T-helper 1 cell treated with Interleukin-12 subunit alpha and Interleukin-12 subunit beta and Interleukin-4 antibody, amounts not matched to agents 30 ng/mL and 1 ng/mL, for 36 hours (primary cell): ENCODE data around the gene SSC5D. TPM values are rescaled to one million over a fixed set of nuclear protein-coding genes. Genes with fewer than 3 reads are reported as not detected.
"Not testable (repeated sequence)": the region's sequence is repeated elsewhere in the genome, so short reads cannot be mapped to it uniquely, and the experiment has no call there.

Source experiments
- intact Hi-C: fragments of 100-400 bp; cut with micrococcal nuclease; formaldehyde crosslinking; loops from one replicate; pipeline ENCODE4 v1.15.1; 2024
- total RNA-seq: library from RNA; stranded (reverse); gene quantifications from 2 replicates; pipeline ENCODE4 v1.2.3, GENCODE V29; 2022

The SSC5D gene
- total RNA-seq, 1 donor from 2014 or later, result 0.39 TPM

DNA sequence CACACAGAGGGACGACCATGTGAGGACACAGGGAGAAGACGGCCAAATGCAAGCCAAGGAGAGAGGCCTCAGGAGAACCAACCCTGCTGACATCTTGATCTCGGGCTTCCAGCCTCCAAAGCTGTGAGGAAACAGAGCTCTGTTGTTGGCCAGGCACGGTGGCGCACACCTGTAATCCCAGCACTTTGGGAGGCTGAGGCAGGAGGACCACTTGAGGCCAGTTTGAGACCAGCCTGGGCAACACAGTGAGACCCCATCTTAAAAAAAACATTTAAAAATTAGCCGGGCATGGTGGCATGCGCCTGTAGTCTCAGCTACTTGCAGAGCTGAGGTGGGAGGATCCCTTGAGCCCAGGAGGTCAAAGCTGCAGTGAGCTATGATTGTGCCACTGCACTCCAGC is 46.0 kb downstream of the SSC5D start:
- intact Hi-C loops, result not testable (repeated sequence)

DNA sequence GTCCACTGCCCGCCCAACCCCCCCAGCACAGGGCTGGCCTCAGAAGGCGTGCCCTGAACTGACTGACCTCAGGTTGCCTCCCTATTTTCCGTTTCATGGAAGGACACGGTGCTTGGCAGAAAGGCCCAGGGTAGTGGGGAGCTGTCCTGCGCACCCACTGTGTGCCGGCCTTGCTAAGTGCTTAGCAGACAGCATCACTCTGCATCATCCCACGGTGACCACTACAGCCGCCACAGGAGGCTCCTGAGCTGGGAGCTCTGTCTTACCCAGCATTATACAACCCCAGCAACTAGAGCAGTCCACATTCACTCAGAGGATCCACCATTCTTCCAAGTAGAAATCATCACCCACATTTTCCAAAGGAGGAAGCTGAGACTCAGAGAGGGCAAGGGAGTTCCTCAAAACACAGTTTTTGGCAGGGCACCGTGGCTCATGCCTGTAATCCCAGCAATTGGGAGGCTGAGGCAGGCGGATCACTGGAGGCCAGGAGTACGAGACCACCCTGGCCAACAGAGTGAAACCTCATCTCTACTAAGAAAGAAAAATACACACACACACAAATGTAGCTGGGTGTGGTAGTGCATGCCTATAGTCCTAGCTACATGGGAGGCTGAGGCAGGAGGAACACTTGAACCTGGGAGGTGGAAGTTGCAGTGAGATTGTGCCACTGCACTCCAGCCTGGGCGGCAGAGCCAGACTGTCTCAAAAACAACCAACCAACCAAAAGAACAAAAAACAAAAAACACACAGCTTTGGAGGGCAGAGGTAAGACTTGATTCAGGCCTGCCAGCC is 47.1 kb downstream of the SSC5D start:
- intact Hi-C loops, result no loop called here

DNA sequence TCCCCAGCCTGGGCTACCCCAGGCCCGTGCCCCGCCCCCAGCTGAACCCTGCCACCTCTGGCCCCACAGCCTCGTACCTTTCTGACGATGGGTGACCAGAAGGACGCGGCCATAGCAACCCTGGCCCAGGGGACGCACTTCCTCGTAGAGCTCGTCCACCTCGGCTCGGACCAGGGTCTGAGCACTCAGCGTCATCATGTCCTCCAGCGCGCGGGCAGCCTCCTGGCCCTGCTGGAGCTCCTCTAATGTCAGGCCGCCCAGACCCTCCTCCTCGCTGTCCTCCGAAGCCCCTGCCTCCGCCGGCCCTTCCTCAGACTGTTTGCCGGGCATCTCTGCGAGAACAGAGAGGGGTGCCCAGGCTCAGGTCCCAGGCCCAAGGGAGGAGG is 47.7 kb downstream of the SSC5D start:
- intact Hi-C loops, result no loop called here

DNA sequence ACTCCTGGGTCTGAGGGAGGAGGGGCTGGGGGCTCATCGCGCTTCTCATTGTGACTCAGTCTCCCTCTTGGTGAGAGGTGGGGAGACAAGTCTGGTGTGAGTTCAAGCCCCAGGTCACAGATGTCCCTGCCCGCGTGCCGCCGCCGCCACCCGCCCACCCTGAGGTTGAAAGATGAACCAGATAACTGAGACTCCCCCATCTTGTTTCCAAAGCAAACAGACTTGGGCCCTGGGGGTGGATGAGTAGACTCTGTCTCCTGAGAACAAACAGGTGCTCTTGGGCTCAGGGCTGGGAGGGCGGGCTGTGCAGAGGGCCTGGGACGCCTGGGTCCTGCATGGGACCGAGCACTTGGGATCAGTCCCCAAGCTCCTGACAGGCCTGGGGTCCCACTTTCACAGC is 48.1 kb downstream of the SSC5D start:
- intact Hi-C loops, result no loop called here

DNA sequence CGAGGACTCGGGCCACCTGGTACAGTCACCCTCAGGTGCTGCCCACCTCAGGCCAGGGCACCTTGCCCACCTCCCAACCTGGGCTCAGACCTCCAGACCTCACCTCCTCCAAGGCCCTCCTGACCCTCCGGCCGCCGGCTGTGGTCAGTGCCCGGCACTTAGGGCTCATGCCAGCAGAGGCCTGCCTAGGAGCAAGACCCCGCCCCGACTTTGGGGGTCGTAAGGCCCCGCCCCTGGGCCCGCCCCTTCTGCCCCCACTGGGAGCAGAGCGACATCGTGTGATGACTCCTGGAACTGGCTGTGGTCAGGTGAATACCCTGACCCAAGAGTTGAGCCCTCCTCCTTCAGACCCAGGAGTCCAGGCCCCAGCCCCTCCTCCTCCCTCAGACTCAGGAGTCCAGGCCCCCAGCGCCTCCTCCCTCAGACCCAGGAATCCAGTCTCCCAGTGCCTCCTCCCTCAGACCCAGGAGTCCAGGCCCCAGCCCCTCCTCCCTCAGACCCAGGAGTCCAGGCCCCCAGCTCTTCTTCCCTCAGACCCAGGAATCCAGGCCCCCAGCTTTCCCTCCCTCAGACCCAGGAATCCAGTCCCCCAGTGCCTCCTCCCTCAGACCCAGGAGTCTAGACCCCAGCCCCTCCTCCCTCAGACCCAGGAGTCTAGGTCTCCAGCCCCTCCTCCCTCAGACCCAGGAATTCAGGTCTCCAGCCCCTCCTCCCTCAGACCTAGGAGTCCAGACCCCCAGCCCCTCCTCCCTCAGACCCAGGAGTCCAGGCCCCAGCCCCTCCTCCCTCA is 48.9 kb downstream of the SSC5D start, which contains the start of gene SBK2:
Gene SBK2, minus strand, starts transcription at position 183 of the 790 bp plus-strand sequence. CDS start 839 bp downstream, outside the sequence.
- intact Hi-C loops, result no loop called here

DNA sequence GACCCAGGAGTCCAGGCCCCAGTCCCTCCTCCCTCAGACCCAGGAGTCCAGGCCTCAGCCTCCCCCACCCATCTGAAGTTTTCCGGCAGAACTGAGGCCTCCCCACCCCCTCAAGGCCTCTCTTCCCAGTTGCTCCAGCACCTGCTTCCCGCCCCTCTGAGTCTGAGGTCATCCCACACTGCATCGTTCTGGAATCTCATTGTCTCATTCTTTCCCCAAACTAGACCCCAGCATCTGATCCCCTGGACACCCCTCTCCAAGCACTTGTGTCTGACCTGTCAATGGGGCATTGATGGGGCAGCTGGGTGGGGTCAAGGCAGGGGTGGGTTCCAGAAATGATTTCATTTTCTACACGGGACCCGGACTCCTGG is 49.5 kb downstream of the SSC5D start:
- intact Hi-C loops, result no loop called here

DNA sequence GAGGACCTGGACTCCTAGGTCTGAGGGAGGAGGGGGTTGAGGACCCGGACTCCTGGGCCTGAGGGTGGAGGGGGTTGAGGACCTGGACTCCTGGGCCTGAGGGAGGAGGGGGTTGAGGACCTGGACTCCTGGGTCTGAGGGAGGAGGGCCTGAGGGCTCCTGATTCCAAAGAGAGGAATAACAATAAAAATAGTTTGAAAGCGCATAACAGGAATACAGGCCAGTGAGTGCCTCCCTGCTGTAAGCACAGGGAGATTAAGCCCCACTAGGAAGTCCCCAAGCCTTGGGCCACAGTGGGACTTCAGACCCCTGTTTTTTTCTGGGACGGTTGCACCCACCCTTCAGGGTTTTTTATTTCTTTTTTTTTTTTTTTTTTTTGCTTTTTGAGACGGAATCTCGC is 49.9 kb downstream of the SSC5D start:
- intact Hi-C loops, result no loop called here

DNA sequence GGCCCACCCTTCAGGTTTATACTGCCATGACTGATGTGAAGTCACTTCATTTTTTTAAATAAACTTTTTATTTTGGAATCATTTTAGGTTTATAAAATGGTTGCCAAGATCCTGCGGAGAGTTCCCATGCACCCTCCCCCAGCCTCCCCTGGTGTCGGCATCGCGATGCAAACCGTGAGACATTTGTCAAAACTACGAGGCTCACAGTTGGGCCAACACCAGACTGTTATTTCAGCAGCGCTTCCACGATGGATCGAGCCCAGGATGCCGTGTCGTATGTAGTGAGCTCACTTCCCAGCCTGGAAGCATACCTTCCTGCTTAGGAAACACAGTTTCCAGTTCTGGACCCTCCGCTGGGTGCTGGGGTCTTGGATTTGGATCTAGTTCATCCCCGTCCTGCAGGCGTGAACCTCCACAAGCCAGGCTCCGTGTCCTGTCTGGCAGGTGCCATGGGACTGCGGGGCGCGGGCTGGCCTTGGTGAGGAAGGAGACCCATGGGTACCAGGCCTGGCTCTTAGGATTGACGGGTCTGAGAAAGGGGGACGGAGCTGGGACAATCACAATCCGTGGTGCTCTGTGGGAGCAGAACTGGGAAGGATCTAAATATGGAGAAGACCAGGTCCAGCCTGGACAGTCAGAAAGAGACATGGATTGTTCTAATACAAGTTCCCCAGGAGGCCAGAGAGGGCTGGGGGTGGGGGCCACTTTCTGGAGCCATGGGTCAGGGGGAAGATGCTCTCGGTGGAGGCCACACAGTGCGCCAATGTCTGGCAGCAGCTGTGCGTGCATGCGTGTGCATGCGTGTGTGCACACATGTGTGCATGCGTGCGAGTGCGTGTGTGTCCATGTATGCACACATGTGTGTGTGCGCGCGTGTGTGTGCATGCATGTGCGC is 51.1 kb downstream of the SSC5D start:
- intact Hi-C loops, result no loop called here

DNA sequence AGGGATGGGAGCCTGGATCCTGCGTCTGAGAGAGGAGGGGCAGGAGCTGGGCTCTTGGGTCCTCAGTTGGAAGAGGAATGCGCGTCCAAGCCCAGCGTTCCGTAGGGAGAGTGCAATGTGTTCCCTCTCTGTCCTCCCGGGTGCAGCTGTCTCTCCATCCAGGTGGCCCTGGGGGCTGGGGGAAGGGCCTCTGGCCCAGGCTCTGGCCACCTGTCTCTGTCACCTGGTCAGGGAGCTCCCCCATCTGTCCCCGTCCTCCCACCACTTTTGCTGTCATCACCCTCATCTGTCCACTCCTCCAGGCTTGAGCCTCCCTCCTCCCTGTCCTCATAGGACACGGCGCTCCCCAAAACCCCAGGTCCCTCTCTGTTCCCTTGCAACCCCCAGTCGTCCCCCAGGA is 52.4 kb downstream of the SSC5D start:
- intact Hi-C loops, result no loop called here

DNA sequence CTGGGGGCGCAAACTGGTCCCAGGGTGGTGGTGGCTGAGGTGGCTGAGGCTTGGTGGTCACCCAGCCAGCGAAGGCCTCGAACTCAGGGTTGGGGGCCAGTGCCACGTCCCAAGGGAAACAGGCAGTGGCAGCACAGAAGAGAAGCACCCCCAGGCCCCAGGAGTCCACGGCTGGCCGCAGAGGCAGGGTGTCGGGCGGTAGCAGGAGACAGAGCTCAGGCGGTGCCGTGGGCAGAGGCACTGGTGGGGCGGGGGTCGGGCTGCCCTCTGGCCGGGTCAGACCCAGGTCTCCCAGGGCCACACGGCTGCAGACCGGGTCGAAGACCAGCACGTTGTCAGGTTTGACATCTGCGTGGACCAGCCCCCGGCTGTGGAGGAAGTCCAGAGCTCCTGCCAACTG is 52.9 kb downstream of the SSC5D start:
- intact Hi-C loops, result no loop called here

DNA sequence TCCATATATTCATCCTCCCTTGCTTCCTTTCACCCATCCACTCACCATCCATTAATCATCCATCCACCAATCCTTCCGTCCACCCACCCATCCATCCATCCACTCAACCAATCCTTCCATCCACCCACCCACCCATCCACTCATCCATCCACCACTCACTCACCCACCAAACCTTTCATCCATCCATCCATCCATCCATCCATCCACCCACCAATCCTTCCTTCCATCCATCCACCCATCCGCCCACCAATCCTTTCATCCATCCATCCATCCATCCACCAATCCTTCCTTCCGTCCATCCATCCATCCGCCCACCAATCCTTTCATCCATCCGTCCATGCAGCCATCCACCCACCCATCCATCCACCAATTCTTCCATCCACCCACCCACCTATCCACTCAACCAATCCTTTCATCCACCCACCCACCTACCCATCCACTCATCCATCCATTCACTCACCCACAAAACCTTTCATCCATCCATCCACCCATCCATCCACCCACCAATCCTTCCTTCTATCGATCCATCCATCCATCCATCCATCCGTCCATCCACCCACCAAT is 54.1 kb downstream of the SSC5D start:
- intact Hi-C loops, result no loop called here

DNA sequence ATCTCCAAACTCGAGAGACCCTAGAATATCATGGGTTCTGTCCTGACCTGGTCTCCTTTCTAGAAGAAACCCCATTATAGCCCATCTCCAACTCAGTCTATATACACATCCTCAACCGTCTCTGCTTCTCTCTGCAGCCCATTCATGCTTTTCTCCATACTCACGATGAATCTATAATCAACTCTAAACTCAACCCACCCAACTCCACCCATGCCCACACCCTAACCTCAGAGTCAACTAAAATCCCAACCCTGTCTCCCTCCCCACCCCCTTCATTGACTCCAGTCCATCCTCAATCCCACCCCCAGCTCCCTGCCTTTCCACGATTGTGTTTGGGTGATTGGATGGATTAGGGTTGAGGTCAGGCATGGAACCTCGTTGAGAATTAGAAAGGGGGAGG is 55.3 kb downstream of the SSC5D start:
- intact Hi-C loops, result no loop called here

DNA sequence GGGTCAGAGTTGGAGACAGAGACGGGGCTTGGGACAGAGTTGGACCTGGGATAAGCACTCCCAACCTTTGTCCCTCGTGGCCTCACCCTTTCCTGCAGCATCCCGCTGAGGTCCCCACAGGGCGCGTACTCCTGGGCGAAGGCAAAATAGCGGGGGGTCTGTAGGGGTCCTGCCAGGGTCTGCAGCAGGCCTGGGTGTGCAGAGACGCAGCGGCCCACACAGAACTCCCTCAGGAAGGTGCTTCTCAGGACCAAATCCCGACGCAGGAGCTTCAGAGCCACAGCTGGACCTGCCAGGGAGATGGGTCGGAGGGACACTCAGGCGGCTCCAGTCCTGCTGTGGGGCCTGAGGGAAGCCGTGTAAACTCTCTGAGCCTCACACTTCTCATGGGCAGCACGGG is 55.8 kb downstream of the SSC5D start:
- intact Hi-C loops, result no loop called here

DNA sequence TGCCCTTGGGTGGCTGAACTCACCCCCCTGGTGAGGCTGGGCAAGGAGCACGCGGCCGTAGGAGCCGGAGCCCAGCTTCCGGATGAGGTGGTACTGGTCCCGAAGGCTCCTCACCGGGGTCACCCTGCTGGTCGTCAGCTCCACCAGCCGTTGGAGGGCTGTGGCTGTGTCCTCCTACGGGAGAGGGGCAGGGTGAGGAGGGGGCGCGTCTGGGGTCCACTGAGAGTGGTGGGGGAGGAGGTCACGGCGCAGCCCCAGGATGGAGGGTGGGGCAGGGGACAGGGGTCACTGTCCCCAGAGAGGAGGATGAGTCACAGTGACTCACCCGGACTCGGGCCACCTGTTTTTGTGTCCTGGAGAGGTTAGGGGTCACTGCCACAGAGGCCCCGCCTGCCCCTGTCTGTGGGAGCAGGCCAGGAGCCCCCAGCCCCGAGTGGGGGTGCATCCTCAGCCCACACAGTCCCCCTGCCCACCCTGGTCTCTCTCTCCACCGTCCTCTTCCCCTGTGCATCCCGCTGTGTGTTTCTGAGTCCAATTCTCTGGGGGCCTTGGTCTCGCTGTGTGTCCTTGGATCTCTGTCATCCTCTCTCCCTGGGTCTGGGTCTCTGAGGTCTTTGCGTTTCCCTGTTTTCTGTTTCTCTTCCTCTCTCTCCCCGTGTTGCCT is 56.7 kb downstream of the SSC5D start:
- intact Hi-C loops, result no loop called here

DNA sequence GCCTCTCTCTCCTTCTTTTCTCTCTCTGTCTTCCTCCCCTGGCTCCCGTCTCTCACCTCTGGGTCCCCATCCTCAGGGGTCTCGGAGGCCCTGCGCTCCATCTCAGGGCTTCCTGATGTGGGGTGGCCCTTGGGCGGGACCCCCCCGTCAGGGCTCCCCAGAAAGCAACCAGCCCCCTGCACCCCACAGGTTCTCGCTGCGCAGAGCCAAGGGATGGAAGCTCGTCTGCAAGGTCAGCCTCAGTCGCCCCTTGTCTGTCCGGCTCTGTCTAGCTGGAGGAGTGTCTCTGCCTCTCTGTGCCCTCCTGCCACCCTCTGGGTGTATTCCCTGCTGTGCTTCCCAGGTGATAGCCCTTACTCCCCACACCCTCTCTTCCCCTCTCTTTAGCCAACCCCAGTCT is 57.2 kb downstream of the SSC5D start, which contains the start of gene SBK3:
Gene SBK3, minus strand, starts transcription at position 101 of the 400 bp plus-strand sequence. Its CDS starts 0 bp downstream, at position 101.
- intact Hi-C loops, result no loop called here

DNA sequence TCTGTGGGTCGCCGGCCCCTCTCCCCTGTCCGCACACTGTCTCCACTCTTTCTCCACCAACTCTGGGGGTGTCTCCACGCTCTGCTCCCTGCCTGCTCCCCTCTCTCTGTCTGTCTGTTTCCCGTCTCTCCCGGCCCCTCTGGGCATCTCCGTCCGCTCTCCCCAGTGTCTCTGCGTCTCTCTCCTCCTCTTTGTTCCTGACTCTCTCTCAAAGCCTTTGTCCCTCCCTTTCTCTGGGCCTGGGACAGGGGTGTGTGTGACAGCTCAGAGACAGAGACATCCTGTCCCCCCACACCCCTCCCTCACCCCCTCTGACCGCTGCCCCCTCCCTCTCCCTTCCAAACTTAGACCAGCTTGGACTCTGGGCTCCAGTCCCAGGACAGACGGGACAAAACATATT is 57.8 kb downstream of the SSC5D start:
- intact Hi-C loops, result no loop called here

DNA sequence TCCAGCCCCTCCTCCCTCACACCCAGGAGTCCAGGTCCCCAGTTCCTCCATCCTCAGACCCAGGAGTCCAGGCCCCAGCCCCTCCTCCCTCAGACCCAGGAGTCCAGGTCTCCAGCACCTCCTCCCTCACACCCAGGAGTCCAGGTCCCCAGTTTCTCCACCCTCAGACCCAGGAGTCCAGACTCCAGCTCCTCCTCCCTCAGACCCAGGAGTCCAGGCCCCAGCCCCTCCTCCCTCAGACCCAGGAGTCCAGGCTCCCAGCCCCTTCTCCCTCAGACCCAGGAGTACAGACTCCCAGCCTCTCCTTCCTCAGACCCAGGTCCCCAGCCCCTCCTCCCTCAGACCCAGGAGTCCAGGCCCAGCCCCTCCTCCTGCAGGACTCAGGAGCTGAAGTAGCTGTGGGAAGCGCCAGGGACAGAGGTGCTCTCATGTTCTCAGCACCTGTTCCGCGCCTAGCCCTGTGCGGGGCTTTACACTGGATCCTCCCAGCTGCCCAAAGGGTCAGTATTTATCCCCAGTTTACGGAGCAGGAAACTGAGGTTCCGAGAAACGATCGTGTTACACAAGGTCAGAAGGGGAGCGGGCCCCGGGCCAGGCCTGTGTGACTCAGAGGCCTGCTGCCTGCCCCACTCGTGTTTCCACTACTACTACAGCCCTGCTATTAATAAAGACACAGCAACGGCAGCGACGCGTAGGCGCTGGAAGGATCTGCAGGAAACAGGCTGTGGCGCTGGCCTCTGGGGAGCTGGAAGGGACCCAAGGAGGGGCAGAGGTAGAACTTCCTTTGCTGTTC is 58.8 kb downstream of the SSC5D start:
- intact Hi-C loops, result no loop called here

DNA sequence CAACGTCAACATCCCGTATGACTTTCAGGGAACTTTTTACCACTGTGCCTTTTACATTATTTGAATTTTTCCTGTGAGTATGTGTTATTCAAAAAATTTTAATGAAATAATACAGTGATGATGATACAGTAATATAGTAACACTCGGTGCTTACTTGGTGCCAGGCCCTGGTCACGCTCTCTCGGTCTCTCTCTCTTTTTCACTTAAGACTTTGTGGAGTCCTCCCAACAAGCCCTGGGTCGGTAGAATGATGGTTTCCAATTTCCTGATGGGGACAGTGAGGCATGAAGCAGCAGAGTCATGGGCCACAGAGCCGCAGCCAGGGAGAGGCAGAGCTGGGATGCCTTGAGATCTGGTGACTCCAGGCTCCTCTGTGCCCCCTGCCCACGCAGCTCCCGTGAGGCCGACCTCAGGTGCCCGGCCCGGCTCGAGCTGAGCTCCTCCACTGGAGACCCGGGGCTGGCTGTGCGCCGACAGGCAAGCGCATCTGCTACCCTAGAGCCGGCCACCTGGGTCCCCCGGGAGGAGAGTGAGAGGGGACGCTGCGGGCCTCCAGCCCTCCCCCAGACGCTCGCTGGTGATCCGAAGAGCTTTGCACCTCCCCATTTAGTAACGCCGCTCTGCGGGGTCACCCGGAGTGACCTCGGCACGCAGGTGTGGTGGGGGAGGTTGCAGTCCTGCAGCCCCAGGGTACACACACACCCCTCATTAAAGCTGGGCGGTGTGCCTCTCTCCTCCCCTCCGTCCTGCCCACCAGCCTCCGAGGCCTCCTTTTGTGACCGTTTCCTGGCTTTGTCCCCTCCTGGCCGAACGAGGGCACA is 61.5 kb downstream of the SSC5D start:
- intact Hi-C loops, result no loop called here

DNA sequence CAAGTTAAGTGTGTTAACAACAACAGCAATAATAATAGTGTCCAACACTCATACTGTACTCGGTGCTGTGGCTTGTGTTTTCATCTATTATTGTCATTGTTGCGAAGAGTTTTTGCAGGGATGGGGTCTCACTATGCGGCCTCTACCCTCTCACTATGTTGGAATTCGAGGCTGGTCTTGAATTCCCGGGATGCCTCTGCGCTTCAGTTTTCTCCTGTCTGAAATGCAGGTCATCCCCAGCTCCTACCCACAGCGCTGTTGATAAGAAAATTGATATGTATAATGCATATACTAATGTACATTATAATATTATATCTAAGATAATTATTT is 62.0 kb downstream of the SSC5D start:
- intact Hi-C loops, result no loop called here
